SK-N-SH treated with all-trans-retinoic acid at 6 μM for 48 hours (cell line): ENCODE data around the gene HNF1A.
"Not testable (repeated sequence)": the region's sequence is repeated elsewhere in the genome, so short reads cannot be mapped to it uniquely, and the experiment has no call there.

ENCODE experiments used
- ATAC-seq: fragments of 200-7000 bp; cut with Tn5 transposase; 3 replicates; pipeline ENCODE4 v1.9.1; 2020; ENCODE audit warnings: mild to moderate bottlenecking, moderate library complexity
- ARNTL ChIP-seq: fragments of 450-650 bp; formaldehyde crosslinking; IDR thresholded peaks from 2 replicates; pipeline ENCODE4 v1.5.0; 2020; ENCODE audit warnings: low read depth, mild to moderate bottlenecking, moderate library complexity, borderline replicate concordance
- BACH2 ChIP-seq: fragments of 250-450 bp; sonication (Bioruptor Pico); IDR thresholded peaks from 2 replicates; pipeline ENCODE4 v1.9.0; 2021; ENCODE audit warnings: mild to moderate bottlenecking, borderline replicate concordance
- CSDC2 ChIP-seq: fragments of 250-450 bp; sonication (Bioruptor Pico); IDR thresholded peaks from 2 replicates; pipeline ENCODE4 v1.5.0; 2020; ENCODE audit warnings: mild to moderate bottlenecking, moderate library complexity
- ESRRG ChIP-seq: fragments of 250-450 bp; sonication (Bioruptor Pico); IDR thresholded peaks from 2 replicates; pipeline ENCODE4 v1.6.1; 2021; ENCODE audit warnings: mild to moderate bottlenecking
- GLIS3 ChIP-seq: fragments of 250-450 bp; sonication (Bioruptor Pico); IDR thresholded peaks from 2 replicates; pipeline ENCODE4 v1.5.0; 2020; ENCODE audit warnings: mild to moderate bottlenecking, moderate library complexity
- OSR1 ChIP-seq: fragments of 250-450 bp; sonication (Bioruptor Pico); IDR thresholded peaks from 2 replicates; pipeline ENCODE4 v1.8.0; 2022; ENCODE audit warnings: moderate library complexity, mild to moderate bottlenecking, inconsistent platforms
- SNAI2 ChIP-seq: fragments of 250-450 bp; sonication (Bioruptor Pico); IDR thresholded peaks from 2 replicates; pipeline ENCODE4 v1.5.0; 2020; ENCODE audit warnings: mild to moderate bottlenecking, moderate library complexity
- TCF4 ChIP-seq: fragments of 250-450 bp; sonication (Bioruptor Pico); IDR thresholded peaks from 2 replicates; pipeline ENCODE4 v1.8.0; 2021; ENCODE audit warnings: mild to moderate bottlenecking, moderate library complexity, borderline replicate concordance
- TOX ChIP-seq: fragments of 250-450 bp; sonication (Bioruptor Pico); IDR thresholded peaks from 2 replicates; pipeline ENCODE4 v1.8.0; 2021; ENCODE audit warnings: mild to moderate bottlenecking, moderate library complexity, borderline replicate concordance
- ZC3H10 ChIP-seq: fragments of 250-450 bp; sonication (Bioruptor Pico); IDR thresholded peaks from 2 replicates; pipeline ENCODE4 v1.5.1; 2021; ENCODE audit warnings: mild to moderate bottlenecking, moderate library complexity
- ZFP30 ChIP-seq: fragments of 450-650 bp; formaldehyde crosslinking; IDR thresholded peaks from 2 replicates; pipeline ENCODE4 v1.5.0; 2022; ENCODE audit warnings: mild to moderate bottlenecking, moderate library complexity
- ZNF70 ChIP-seq: fragments of 450-650 bp; formaldehyde crosslinking; IDR thresholded peaks from 2 replicates; pipeline ENCODE4 v1.5.0; 2020; ENCODE audit warnings: mild to moderate bottlenecking, moderate library complexity
- ZNF8 ChIP-seq: fragments of 450-650 bp; formaldehyde crosslinking; IDR thresholded peaks from 2 replicates; pipeline ENCODE4 v1.5.0; 2020; ENCODE audit warnings: mild to moderate bottlenecking, moderate library complexity
- TF ChIP-seq, protein P1 (sequence below): fragments of 250-450 bp; sonication (Bioruptor Pico); IDR thresholded peaks from 2 replicates; pipeline ENCODE4 v1.5.1; 2021; ENCODE audit warnings: mild to moderate bottlenecking, moderate library complexity
- TF ChIP-seq, protein P2 (sequence below): fragments of 250-450 bp; sonication (Bioruptor Pico); IDR thresholded peaks from 2 replicates; pipeline ENCODE4 v1.8.0; 2020; ENCODE audit warnings: mild to moderate bottlenecking, moderate library complexity, borderline replicate concordance
- TF ChIP-seq, protein P3 (sequence below): fragments of 250-450 bp; sonication (Bioruptor Pico); IDR thresholded peaks from 2 replicates; pipeline ENCODE4 v1.5.0; 2020; ENCODE audit warnings: mild to moderate bottlenecking, moderate library complexity
- TF ChIP-seq, protein P4 (sequence below): fragments of 250-450 bp; sonication (Bioruptor Pico); IDR thresholded peaks from 2 replicates; pipeline ENCODE4 v1.5.1; 2020; ENCODE audit warnings: low read depth, mild to moderate bottlenecking, moderate library complexity
- TF ChIP-seq, protein P5 (sequence below): fragments of 250-450 bp; sonication (Bioruptor Pico); IDR thresholded peaks from 2 replicates; pipeline ENCODE4 v1.8.0; 2021; ENCODE audit warnings: low read depth, mild to moderate bottlenecking, moderate library complexity, borderline replicate concordance

The HNF1A gene

DNA sequence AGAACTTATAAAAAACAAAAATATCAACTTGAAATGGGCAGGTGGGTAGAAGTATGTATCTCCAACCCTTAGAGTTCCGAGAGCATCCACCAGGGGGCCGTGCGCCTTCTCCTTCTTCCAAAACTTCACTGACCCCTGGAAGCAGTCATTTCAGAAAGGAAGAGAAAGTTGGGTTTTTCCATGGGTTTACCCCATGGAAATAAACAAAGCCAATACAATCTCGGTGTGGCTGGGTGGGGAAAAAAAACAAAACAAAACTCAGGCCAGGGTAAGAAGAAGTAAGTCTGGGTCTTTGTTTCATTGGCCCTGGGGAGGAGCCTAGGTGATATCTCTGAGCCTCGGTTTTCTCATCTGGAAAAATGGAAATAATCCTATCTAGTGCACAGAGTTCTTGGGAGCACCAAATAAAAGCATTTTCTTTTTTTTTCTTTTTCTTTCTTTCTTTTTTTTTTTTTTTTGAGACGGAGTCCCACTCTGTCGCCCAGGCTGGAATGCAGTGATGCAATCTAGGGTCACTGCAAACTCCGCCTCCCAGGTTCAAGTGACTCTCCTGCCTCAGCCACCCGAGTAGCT, 33.6 kb upstream of the HNF1A start (continued):
- TF ChIP-seq GLIS3 (CRISPR knock-in tag) (no peak), ZNF8 (CRISPR knock-in tag) (no peak)

DNA sequence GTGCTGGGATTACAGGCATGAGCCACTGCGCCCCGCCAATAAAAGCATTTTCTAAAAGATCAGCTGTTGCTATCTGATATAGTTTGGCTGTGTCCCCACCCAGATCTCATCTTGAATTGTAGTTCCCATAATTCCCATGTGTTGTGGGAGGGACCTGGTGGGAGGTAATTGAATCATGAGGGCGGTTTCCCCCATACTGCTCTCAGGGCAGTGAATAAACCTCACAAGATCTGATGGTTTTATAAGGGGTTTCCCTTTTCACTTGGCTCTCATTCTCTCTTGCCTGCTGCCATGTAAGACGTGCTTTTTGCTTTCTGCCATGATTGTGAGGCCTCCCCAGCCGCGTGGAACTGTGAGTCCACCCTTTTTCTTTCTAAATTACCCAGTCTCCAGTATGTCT, 32.8 kb upstream of the HNF1A start:
- ATAC-seq, result not testable (repeated sequence)

DNA sequence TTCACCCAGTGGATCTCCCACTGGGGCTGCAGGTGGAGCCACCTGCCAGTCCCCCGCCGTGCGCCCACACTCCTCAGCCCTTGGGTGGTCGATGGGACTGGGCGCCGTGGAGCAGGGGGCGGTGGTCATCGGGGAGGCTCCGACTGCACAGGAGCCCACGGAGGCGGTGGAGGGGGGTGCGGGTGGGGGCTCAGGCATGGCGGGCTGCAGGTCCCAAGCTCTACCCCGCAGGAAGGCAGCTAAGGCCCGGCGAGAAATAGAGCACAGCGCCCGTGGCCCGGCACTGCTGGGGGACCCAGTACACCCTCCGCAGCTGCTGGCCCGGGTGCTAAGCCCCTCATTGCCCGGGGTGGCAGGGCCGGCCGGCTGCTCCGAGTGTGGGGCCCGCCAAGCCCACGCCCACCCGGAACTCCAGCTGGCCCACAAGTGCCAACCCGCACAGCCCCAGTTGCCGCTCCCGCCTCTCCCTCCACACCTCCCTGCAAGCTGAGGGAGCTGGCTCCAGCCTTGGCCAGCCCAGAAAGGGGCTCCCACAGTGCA, 28.0 kb upstream of the HNF1A start:
- ATAC-seq, result not testable (repeated sequence)

DNA sequence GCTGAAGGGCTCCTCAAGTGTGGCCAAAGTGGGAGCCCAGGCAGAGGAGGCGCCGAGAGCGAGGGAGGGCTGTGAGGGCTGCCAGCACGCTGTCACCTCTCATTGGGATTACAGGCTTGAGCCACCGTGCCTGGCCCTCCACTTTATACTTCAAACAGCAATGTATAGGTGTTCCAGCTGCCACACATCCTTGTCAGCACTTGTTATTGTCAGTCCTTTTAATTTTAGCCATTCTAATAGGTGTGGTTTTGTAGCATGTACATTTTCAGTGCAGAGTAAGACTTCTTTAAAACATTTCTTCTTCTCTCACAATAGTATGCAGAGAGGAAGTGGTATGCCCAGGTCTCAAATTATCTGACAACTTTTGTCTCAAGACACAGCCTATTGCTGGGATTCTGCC, 27.5 kb upstream of the HNF1A start:
- no peak for ATAC-seq

DNA sequence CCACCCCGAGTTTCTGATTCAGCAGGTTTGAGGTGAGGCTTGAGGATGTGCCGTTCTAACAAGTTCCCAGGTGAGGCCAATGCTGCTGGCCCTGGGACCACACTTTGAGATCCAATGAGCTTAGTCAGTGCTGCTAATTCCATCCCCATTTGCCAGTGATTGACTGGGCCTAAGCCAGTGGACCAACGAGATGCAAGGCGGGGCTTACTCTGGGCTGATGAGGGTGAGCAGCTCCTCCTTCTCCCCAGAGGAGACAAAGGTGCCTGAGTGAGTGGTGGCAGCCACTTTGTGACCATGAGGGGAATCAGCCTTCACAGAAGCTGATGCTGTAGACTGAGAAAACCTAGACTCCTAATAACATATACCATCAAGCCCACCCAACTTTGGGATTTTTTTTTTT, 23.1 kb upstream of the HNF1A start:
- no peak for ATAC-seq
- no peak for TF ChIP-seq TOX (CRISPR knock-in tag)
- TF ChIP-seq ARNTL (CRISPR knock-in tag), result no peak
- TF ChIP-seq, protein P1, sequence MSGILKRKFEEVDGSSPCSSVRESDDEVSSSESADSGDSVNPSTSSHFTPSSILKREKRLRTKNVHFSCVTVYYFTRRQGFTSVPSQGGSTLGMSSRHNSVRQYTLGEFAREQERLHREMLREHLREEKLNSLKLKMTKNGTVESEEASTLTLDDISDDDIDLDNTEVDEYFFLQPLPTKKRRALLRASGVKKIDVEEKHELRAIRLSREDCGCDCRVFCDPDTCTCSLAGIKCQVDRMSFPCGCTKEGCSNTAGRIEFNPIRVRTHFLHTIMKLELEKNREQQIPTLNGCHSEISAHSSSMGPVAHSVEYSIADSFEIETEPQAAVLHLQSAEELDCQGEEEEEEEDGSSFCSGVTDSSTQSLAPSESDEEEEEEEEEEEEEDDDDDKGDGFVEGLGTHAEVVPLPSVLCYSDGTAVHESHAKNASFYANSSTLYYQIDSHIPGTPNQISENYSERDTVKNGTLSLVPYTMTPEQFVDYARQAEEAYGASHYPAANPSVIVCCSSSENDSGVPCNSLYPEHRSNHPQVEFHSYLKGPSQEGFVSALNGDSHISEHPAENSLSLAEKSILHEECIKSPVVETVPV, result no peak
- TF ChIP-seq, protein P2, sequence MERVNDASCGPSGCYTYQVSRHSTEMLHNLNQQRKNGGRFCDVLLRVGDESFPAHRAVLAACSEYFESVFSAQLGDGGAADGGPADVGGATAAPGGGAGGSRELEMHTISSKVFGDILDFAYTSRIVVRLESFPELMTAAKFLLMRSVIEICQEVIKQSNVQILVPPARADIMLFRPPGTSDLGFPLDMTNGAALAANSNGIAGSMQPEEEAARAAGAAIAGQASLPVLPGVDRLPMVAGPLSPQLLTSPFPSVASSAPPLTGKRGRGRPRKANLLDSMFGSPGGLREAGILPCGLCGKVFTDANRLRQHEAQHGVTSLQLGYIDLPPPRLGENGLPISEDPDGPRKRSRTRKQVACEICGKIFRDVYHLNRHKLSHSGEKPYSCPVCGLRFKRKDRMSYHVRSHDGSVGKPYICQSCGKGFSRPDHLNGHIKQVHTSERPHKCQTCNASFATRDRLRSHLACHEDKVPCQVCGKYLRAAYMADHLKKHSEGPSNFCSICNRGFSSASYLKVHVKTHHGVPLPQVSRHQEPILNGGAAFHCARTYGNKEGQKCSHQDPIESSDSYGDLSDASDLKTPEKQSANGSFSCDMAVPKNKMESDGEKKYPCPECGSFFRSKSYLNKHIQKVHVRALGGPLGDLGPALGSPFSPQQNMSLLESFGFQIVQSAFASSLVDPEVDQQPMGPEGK (CRISPR knock-in tag), result no peak
- TF ChIP-seq, protein P3, sequence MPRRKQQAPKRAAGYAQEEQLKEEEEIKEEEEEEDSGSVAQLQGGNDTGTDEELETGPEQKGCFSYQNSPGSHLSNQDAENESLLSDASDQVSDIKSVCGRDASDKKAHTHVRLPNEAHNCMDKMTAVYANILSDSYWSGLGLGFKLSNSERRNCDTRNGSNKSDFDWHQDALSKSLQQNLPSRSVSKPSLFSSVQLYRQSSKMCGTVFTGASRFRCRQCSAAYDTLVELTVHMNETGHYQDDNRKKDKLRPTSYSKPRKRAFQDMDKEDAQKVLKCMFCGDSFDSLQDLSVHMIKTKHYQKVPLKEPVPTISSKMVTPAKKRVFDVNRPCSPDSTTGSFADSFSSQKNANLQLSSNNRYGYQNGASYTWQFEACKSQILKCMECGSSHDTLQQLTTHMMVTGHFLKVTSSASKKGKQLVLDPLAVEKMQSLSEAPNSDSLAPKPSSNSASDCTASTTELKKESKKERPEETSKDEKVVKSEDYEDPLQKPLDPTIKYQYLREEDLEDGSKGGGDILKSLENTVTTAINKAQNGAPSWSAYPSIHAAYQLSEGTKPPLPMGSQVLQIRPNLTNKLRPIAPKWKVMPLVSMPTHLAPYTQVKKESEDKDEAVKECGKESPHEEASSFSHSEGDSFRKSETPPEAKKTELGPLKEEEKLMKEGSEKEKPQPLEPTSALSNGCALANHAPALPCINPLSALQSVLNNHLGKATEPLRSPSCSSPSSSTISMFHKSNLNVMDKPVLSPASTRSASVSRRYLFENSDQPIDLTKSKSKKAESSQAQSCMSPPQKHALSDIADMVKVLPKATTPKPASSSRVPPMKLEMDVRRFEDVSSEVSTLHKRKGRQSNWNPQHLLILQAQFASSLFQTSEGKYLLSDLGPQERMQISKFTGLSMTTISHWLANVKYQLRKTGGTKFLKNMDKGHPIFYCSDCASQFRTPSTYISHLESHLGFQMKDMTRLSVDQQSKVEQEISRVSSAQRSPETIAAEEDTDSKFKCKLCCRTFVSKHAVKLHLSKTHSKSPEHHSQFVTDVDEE (CRISPR knock-in tag), result no peak
- TF ChIP-seq ZNF70 (CRISPR knock-in tag), result no peak
- TF ChIP-seq ESRRG, result no peak
- TF ChIP-seq OSR1, result no peak
- no peak for TF ChIP-seq CSDC2 (CRISPR knock-in tag)
- no peak for TF ChIP-seq SNAI2 (CRISPR knock-in tag)
- no peak for TF ChIP-seq ZC3H10

More for the DNA sequence above, 27.5 kb upstream of the HNF1A start:
- TF ChIP-seq, protein P4, sequence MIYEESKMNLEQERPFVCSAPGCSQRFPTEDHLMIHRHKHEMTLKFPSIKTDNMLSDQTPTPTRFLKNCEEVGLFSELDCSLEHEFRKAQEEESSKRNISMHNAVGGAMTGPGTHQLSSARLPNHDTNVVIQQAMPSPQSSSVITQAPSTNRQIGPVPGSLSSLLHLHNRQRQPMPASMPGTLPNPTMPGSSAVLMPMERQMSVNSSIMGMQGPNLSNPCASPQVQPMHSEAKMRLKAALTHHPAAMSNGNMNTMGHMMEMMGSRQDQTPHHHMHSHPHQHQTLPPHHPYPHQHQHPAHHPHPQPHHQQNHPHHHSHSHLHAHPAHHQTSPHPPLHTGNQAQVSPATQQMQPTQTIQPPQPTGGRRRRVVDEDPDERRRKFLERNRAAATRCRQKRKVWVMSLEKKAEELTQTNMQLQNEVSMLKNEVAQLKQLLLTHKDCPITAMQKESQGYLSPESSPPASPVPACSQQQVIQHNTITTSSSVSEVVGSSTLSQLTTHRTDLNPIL (CRISPR knock-in tag), result no peak
- TF ChIP-seq ESRRG (no peak), CSDC2 (CRISPR knock-in tag) (no peak), OSR1 (no peak), ZFP30 (CRISPR knock-in tag) (no peak), ZC3H10 (no peak), BACH2 (CRISPR knock-in tag) (no peak), TOX (CRISPR knock-in tag) (no peak), TCF4 (CRISPR knock-in tag) (no peak)
- TF ChIP-seq, protein P5, sequence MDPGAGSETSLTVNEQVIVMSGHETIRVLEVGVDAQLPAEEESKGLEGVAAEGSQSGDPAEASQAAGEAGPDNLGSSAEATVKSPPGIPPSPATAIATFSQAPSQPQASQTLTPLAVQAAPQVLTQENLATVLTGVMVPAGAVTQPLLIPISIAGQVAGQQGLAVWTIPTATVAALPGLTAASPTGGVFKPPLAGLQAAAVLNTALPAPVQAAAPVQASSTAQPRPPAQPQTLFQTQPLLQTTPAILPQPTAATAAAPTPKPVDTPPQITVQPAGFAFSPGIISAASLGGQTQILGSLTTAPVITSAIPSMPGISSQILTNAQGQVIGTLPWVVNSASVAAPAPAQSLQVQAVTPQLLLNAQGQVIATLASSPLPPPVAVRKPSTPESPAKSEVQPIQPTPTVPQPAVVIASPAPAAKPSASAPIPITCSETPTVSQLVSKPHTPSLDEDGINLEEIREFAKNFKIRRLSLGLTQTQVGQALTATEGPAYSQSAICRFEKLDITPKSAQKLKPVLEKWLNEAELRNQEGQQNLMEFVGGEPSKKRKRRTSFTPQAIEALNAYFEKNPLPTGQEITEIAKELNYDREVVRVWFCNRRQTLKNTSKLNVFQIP (CRISPR knock-in tag), result no peak
- TF ChIP-seq, protein P3 (CRISPR knock-in tag), result no peak
